GM12864 (cell line): Measurements from ENCODE around the gene LYPD4.

Experiments
- DNase-seq: peaks from one replicate; pipeline ENCODE4 v3.0.0-alpha.2; 2011; ENCODE audit warnings: low read depth
- H3K4me3 ChIP-seq: 2 replicates; pipeline ENCODE4 v1.5.1; 2011; ENCODE audit warnings: mild to moderate bottlenecking, low read depth, low read length, control low read depth
- TF ChIP-seq, protein P1 (sequence below): IDR thresholded peaks from 2 replicates; pipeline ENCODE4 v1.5.1; 2011; ENCODE audit warnings: low read depth, mild to moderate bottlenecking, moderate library complexity, low read length, control low read depth, inconsistent platforms; ENCODE audit errors: missing control alignments

LYPD4 gene

DNA sequence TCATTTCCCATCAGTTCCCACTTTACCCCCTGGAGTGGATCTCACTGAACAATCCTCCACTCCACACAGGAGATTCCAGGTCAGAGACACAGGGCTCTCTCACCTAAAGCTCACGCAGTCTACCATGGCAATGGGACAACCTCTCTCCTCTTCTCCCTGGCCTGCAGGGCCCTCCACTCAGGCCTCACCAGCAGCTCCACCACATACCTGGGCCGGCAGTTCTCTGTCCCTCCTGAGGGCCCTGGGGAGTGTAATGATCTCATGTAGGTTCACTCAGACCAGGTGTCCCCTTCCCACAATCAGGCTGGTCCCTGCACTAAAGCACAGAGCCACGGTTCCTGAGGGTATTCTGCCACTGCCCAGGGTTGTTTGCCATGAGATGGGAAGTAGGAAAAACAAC is 32.5 kb downstream of the LYPD4 start:
- TF ChIP-seq, protein P1, sequence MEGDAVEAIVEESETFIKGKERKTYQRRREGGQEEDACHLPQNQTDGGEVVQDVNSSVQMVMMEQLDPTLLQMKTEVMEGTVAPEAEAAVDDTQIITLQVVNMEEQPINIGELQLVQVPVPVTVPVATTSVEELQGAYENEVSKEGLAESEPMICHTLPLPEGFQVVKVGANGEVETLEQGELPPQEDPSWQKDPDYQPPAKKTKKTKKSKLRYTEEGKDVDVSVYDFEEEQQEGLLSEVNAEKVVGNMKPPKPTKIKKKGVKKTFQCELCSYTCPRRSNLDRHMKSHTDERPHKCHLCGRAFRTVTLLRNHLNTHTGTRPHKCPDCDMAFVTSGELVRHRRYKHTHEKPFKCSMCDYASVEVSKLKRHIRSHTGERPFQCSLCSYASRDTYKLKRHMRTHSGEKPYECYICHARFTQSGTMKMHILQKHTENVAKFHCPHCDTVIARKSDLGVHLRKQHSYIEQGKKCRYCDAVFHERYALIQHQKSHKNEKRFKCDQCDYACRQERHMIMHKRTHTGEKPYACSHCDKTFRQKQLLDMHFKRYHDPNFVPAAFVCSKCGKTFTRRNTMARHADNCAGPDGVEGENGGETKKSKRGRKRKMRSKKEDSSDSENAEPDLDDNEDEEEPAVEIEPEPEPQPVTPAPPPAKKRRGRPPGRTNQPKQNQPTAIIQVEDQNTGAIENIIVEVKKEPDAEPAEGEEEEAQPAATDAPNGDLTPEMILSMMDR = no peak
- DNase-seq = no peak
- no peak overlapping the region for H3K4me3 ChIP-seq

DNA sequence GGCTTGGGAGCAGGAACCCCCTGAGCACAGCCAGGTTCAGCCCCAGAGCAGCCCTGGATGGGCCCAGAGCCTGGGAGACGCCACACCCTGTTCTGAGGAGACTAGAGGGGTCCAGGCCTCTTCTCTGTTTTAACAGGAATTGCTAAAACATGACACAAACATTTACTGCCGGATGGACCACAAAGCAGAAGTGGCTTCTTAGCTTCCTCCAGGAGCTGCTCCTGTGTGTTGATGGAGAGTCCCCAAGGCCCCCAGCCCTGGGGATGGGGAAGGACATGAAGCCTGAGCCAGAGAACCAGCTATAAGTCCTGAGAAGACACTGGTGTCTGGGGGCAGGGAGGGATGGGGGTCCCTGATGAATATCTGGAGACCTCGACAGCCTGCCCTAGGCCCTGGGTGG is 33.4 kb downstream of the LYPD4 start:
- TF ChIP-seq, protein P1 = no peak
- no peak overlapping the region for H3K4me3 ChIP-seq
- DNase-seq = no peak

DNA sequence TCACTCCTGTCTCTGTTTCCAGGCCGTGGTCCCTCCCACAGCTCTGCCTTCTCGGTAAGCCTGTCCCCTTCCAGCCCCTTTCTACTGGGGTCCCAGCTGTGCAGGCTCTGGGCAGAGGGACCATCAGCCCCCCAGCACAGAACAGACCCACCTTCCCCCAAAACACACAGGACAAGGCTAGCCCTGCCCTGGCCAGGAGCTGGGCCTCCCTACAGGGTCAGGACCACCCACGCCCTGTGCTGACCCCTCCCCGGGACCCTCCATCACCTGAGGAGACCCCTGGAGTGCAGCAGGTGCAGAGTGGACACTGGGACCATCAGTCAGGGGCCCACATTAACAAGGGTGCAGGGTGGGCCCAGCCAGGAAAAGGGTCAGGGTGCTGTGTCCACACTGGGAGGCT is 34.2 kb downstream of the LYPD4 start:
- no peak overlapping the region for H3K4me3 ChIP-seq
- TF ChIP-seq, protein P1 = no peak
- no peak for DNase-seq

DNA sequence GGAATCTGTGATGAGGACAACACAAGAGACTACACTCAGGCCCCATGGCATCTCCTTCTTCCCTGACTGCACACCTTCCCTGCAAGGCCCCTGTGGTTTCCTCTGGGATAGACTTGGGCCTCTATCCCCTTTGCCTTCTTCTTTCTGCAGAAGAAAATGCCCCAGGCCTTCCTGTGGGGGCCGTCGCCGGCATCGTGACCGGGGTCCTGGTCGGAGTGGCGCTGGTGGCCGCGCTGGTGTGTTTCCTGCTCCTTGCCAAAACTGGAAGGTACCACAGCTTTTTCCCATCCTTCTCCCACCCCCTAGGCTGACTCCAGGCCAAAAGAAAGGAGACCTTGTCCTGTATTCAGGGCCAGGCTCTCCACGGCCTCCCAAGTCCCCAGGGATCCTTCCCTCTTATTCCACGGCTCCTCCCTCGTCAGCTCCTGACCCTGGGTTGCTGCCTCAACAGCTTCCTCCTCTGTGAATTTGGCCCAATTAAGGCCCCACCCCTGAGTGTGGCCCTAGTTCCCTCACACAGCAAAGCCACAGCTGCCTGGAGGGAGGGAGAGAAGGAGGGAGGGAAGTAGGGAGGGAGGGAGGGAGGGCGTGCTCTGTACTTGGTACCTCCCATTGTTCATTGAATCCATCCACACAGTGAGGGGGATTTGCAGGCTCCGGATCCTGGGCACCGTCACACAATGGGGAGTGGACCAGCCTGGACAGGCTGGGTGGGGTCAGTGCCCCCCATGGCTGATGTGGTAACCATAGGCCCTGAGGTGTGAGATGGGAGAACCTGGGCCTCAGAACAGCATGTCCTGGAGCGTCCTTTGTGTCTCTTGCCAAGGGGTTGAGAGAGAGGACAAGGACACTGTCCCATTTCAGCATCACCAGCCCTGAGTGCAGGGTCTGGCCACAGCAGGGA is 35.6 kb downstream of the LYPD4 start:
- no peak for DNase-seq
- H3K4me3 ChIP-seq = no peak overlapping the region
- TF ChIP-seq, protein P1 = no peak

DNA sequence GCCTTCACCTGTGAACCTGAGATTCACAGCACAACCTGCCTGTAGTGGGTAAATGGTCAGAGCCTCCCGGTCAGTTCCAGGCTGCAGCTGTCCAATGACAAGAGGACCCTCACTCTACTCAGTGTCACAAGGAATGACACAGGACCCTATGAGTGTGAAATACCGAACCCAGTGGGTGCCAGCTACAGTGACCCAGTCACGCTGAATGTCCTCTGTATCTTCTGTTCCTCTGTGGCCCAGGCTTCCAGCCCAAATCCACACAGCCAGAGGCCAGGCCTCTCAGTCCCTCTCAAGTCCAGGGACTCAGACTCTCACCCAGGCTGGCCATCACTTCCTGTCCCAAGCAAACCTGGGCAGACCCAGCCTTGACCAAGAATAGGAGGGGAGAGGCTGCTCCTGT is 37.3 kb downstream of the LYPD4 start:
- TF ChIP-seq, protein P1 = no peak
- H3K4me3 ChIP-seq = no peak overlapping the region
- no peak for DNase-seq

DNA sequence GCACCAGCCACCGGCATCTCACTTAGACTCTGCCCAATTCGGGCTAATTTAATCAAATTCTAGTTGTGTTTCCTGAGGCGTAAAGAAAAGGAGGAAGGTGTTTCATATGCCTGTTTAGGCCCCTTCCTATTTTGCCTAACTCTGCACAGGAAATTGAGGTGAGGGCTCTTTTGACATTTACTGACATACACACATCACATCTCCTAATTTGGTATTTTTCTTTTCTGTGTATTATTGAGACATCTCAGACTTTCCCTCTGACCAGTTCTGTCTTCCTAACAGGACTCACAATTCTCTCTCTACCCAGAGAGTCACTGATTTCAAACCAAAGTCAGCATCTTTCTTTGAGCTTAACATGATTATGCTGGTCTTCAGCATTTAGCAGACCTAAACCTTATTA is 40.1 kb downstream of the LYPD4 start:
- no peak for DNase-seq
- TF ChIP-seq, protein P1 = no peak
- no peak overlapping the region for H3K4me3 ChIP-seq

DNA sequence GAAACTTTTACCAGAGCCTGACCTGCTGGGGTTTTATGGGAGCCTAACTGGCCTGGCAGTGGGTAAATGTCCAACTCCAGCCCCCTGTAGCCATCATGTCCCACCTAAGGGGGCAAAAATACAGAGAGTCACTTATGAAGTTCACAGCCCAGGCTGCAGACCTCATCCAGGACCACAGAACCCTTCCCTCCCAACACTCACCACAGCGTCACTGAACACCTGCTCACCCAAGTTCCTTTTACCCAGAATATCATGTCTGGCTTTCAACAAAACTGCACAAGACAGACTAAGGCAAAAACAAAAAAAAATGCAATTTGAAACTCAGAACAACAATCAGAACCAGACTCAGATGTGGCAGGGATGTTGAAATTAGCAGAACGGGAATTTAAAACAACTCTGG is 41.7 kb downstream of the LYPD4 start:
- DNase-seq = no peak
- no peak overlapping the region for H3K4me3 ChIP-seq
- TF ChIP-seq, protein P1 = no peak
